K562 (cell line): ENCODE measurements around the gene CTTNBP2NL. TPM values are rescaled to one million over a fixed set of nuclear protein-coding genes. Genes with fewer than 3 reads are reported as not detected.
A peak's percentile ranks its signal among the peaks of the same experiment; 100 is the strongest.

Experiments used
- ARNT ChIP-seq, 2 experiments: fragments of 450-650 bp; IDR thresholded peaks; 2 replicates each; pipeline ENCODE4 v1.6.1; 2016; ENCODE audit warnings: mild to moderate bottlenecking in 1 of 2
- ATF1 ChIP-seq, 2 experiments: fragments of 450-650 bp in 1 of 2; IDR thresholded peaks; 2 replicates each; pipeline ENCODE4 v1.6.1; 2016; ENCODE audit warnings: missing compliant biosample characterization in 1 of 2, missing genetic modification characterization in 1 of 2
- CC2D1A ChIP-seq: fragments of 450-650 bp; IDR thresholded peaks from 2 replicates; pipeline ENCODE4 v1.6.1; 2017; ENCODE audit warnings: mild to moderate bottlenecking
- DIDO1 ChIP-seq: fragments of 450-650 bp; IDR thresholded peaks from 2 replicates; pipeline ENCODE4 v1.6.1; 2016; ENCODE audit warnings: low read depth, missing biosample characterization, missing genetic modification characterization
- FOXK2 ChIP-seq, 2 experiments: fragments of 450-650 bp; IDR thresholded peaks in 1 of 2; conservative IDR thresholded peaks in 1 of 2; 2 replicates each; pipeline ENCODE4 v1.6.1; 2016; ENCODE audit warnings: low read depth in 2 of 2, mild to moderate bottlenecking in 1 of 2
- HDAC8 ChIP-seq: fragments of 450-650 bp; IDR thresholded peaks from 2 replicates; pipeline ENCODE4 v1.6.1; 2016; ENCODE audit warnings: mild to moderate bottlenecking, missing genetic modification characterization, moderate library complexity, missing compliant biosample characterization
- NR2C2 ChIP-seq, 2 experiments: fragments of 200-800 bp in 1 of 2; sonication (Bioruptor generic) in 1 of 2; sonication (generic) in 1 of 2; formaldehyde crosslinking in 1 of 2; IDR thresholded peaks; 2 replicates each; pipeline versions ENCODE4 v1.6.1 to v1.8.0; 2016 to 2022; ENCODE audit warnings: mild to moderate bottlenecking in 1 of 2, missing compliant biosample characterization in 1 of 2, missing genetic modification characterization in 1 of 2, missing genetic modification reagents in 1 of 2
- NRF1 ChIP-seq, 2 experiments: fragments of 450-650 bp; IDR thresholded peaks in 1 of 2; conservative IDR thresholded peaks in 1 of 2; 2 replicates each; pipeline ENCODE4 v1.6.1; 2014; ENCODE audit warnings: mild to moderate bottlenecking in 2 of 2
- PTRF ChIP-seq: fragments of 450-650 bp; IDR thresholded peaks from 2 replicates; pipeline ENCODE4 v1.6.1; 2016; ENCODE audit warnings: mild to moderate bottlenecking, missing genetic modification characterization, missing compliant biosample characterization
- PYGO2 ChIP-seq: fragments of 450-650 bp; IDR thresholded peaks from 2 replicates; pipeline ENCODE4 v1.6.1; 2016; ENCODE audit warnings: mild to moderate bottlenecking, missing genetic modification characterization, moderate library complexity, missing compliant biosample characterization
- SIN3B ChIP-seq: fragments of 450-650 bp; IDR thresholded peaks from 2 replicates; pipeline ENCODE4 v1.6.1; 2017; ENCODE audit warnings: low read depth, mild to moderate bottlenecking, moderate library complexity
- SREBF1 ChIP-seq: fragments of 150-350 bp; IDR thresholded peaks from 2 replicates; pipeline ENCODE4 v1.6.1; 2014; ENCODE audit warnings: antibody characterized with exemption, low read depth, low read length, borderline replicate concordance
- TBP ChIP-seq: optimal IDR thresholded peaks from 2 replicates; pipeline ENCODE3; 2011; ENCODE audit warnings: low read depth, low read length, improper control_type of control experiment
- TRIM24 ChIP-seq, 2 experiments: fragments of 450-650 bp; IDR thresholded peaks; 2 replicates each; pipeline ENCODE4 v1.6.1; 2016
- XRCC4 ChIP-seq: IDR thresholded peaks from one replicate; pipeline ENCODE4 v1.6.1; 2011; ENCODE audit not compliant: insufficient read depth, insufficient read length; ENCODE audit errors: extremely low read depth
- ZNF140 ChIP-seq: fragments of 250-450 bp; sonication (Bioruptor Pico); IDR thresholded peaks from 2 replicates; pipeline ENCODE4 v1.8.0; 2021; ENCODE audit warnings: moderate library complexity, mild to moderate bottlenecking, inconsistent platforms
- ZNF830 ChIP-seq: fragments of 250-450 bp; sonication (Bioruptor Pico); IDR thresholded peaks from 2 replicates; pipeline ENCODE4 v1.5.0; 2021; ENCODE audit warnings: mild to moderate bottlenecking
- polyA plus RNA-seq, 8 experiments: library from polyadenylated mRNA; depleted of rRNA in 4 of 8; stranded (reverse) in 5 of 8; unstranded in 3 of 8; fragments of >200 nt; fragmentation: Nextera tagmentation in 2 of 8; fragmentation: Illumina TruSeq in 1 of 8; extraction: Ambion mirVana in 2 of 8; extraction: Trizol in 1 of 8; gene quantifications; 2 replicates each; pipeline versions ENCODE4 v1.2.1 to v1.2.3, GENCODE V29; 2011 to 2014; ENCODE audit warnings: inconsistent platforms in 1 of 8, missing spikeins in 1 of 8
- total RNA-seq, 7 experiments: library from RNA; depleted of rRNA in 6 of 7; stranded (reverse); fragments of >200 nt in 6 of 7; fragmentation: Illumina TruSeq in 2 of 7; extraction: Trizol in 2 of 7; gene quantifications; 2 replicates each; pipeline versions ENCODE4 v1.2.1 to v1.2.3, GENCODE V29; 2011 to 2021; ENCODE audit warnings: low replicate concordance in 1 of 7
- TF ChIP-seq, protein P1 (sequence below): fragments of 450-650 bp; IDR thresholded peaks from 2 replicates; pipeline ENCODE4 v1.7.1; 2018; ENCODE audit warnings: mild to moderate bottlenecking, low read depth; ENCODE audit not compliant: partially characterized antibody
- TF ChIP-seq, protein P2 (sequence below): fragments of 450-650 bp; IDR thresholded peaks from 2 replicates; pipeline ENCODE4 v1.6.1; 2016
- TF ChIP-seq, protein P3 (sequence below): sonication (generic); formaldehyde crosslinking; IDR thresholded peaks from 2 replicates; pipeline ENCODE4 v1.8.0; 2022; ENCODE audit warnings: mild to moderate bottlenecking, missing genetic modification reagents
- TF ChIP-seq, protein P4 (sequence below), 3 experiments: IDR thresholded peaks in 2 of 3; conservative IDR thresholded peaks in 1 of 3; 2 replicates each; pipeline ENCODE4 v1.5.1; 2011 to 2012; ENCODE audit warnings: low read length in 3 of 3, mild to moderate bottlenecking in 3 of 3, control low read depth in 2 of 3, improper control_type of control experiment in 1 of 3, inconsistent platforms in 1 of 3, low read depth in 1 of 3, mixed read lengths in 1 of 3, moderate library complexity in 1 of 3; ENCODE audit not compliant: insufficient read depth in 2 of 3

Gene CTTNBP2NL
- total and polyA plus RNA-seq, 9 of the 15 experiments (the other 6 are each of a cell fraction or from before 2014, with no cell fraction given), result 0.27 to 1.4 (median 0.62) TPM

DNA sequence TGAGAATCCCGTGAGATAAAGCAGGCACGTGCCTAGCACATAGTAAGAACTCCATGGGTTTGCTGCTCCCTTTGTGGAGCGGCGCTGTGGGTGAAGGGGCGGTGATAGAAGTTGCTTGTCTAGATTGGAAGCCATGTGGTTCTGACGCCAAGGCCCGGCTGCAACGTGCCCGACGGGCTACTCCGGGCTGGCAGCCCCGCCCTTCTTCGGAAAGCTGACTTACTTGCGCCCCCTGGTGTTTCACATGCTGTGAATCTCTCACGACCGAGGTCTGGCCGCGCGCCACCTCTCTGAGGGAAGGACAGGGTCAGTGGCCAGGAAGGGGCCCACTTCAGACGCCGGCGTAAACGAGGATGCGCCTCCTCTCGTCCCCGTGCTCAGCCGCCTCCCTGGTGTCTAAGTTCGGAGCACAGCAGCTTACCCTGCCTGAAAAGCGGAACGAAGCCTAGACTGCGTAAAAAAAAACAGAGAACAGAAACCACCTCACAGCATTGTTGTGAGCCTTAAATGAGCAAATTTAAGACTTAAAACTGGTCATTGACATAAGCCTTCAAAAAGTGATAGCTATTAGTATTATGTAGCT is 70.2 kb downstream of the CTTNBP2NL start (continued):
- TF ChIP-seq, protein P1, sequence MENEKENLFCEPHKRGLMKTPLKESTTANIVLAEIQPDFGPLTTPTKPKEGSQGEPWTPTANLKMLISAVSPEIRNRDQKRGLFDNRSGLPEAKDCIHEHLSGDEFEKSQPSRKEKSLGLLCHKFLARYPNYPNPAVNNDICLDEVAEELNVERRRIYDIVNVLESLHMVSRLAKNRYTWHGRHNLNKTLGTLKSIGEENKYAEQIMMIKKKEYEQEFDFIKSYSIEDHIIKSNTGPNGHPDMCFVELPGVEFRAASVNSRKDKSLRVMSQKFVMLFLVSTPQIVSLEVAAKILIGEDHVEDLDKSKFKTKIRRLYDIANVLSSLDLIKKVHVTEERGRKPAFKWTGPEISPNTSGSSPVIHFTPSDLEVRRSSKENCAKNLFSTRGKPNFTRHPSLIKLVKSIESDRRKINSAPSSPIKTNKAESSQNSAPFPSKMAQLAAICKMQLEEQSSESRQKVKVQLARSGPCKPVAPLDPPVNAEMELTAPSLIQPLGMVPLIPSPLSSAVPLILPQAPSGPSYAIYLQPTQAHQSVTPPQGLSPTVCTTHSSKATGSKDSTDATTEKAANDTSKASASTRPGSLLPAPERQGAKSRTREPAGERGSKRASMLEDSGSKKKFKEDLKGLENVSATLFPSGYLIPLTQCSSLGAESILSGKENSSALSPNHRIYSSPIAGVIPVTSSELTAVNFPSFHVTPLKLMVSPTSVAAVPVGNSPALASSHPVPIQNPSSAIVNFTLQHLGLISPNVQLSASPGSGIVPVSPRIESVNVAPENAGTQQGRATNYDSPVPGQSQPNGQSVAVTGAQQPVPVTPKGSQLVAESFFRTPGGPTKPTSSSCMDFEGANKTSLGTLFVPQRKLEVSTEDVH, result no peak
- TF ChIP-seq PYGO2 (tag) (no peak), ZNF140 (no peak), HDAC8 (tag) (peak; percentile 43; the same call in 1 of the 2 replicates), ATF1 (CRISPR knock-in tag; IDR thresholded peaks at IDR 0.05) (no peak), ATF1 (tag; IDR thresholded peaks at IDR 0.05) (peak; percentile 80), SREBF1 (no peak), FOXK2 (conservative IDR thresholded peaks at IDR 0.05 in 1 of 2, IDR thresholded peaks at IDR 0.05 in 1 of 2; ENCODE audit: low read depth in 2 of 2) (peak in 1 of 2 experiments; percentile 44; a peak in 1 of 4 replicates), TBP (peak; percentile 7), NR2C2 (CRISPR knock-in tag; IDR thresholded peaks at IDR 0.05) (no peak), NR2C2 (tag; IDR thresholded peaks at IDR 0.05) (no peak), TRIM24 (IDR thresholded peaks at IDR 0.05) (no peak), CC2D1A (peak; percentile 76), PTRF (tag) (no peak), XRCC4 (no peak), DIDO1 (tag) (peak; percentile 70; the same call in 1 of the 2 replicates), SIN3B (no peak), ZNF830 (CRISPR knock-in tag) (no peak), ARNT (IDR thresholded peaks at IDR 0.05) (peak in 1 of 2 experiments; percentile 50; a peak in 1 of 4 replicates), NRF1 (conservative IDR thresholded peaks at IDR 0.05 in 1 of 2, IDR thresholded peaks at IDR 0.05 in 1 of 2) (peak; percentile 51 to 70)
- TF ChIP-seq, protein P2, sequence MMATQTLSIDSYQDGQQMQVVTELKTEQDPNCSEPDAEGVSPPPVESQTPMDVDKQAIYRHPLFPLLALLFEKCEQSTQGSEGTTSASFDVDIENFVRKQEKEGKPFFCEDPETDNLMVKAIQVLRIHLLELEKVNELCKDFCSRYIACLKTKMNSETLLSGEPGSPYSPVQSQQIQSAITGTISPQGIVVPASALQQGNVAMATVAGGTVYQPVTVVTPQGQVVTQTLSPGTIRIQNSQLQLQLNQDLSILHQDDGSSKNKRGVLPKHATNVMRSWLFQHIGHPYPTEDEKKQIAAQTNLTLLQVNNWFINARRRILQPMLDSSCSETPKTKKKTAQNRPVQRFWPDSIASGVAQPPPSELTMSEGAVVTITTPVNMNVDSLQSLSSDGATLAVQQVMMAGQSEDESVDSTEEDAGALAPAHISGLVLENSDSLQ, result peak; percentile 23; the same call in 1 of the 2 replicates
- TF ChIP-seq, protein P3, sequence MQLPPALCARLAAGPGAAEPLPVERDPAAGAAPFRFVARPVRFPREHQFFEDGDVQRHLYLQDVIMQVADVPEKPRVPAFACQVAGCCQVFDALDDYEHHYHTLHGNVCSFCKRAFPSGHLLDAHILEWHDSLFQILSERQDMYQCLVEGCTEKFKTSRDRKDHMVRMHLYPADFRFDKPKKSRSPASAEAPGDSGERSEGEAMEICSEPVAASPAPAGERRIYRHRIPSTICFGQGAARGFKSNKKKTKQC (CRISPR knock-in tag), result peak; percentile 97
- TF ChIP-seq, protein P4, sequence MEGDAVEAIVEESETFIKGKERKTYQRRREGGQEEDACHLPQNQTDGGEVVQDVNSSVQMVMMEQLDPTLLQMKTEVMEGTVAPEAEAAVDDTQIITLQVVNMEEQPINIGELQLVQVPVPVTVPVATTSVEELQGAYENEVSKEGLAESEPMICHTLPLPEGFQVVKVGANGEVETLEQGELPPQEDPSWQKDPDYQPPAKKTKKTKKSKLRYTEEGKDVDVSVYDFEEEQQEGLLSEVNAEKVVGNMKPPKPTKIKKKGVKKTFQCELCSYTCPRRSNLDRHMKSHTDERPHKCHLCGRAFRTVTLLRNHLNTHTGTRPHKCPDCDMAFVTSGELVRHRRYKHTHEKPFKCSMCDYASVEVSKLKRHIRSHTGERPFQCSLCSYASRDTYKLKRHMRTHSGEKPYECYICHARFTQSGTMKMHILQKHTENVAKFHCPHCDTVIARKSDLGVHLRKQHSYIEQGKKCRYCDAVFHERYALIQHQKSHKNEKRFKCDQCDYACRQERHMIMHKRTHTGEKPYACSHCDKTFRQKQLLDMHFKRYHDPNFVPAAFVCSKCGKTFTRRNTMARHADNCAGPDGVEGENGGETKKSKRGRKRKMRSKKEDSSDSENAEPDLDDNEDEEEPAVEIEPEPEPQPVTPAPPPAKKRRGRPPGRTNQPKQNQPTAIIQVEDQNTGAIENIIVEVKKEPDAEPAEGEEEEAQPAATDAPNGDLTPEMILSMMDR (IDR thresholded peaks at IDR 0.05 in 2 of 3, conservative IDR thresholded peaks at IDR 0.05 in 1 of 3; ENCODE audit: insufficient read depth in 2 of 3, low read depth in 1 of 3, low read length in 3 of 3), result peak; percentile 93 to 97 (median 94)
